Measurements from ENCODE around the gene SUCO.

DNA sequence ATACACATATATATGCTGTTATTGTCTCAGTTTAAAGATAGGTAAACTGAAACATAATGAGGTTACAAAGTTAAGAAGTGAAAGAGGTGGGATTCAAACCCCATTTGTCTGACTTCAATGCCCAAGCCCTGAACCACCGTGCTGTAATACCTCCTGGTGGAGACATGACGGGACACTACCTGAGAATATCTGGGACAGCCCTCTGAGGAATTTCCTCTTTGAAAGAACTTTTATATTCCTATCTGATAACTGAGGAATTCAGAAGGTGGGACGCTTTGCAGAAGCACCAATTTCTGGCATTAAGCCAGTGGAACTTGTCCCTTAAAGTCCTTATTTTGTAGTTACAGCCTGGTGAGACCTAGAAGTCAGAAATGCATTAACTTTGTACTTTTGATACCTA, 93.9 kb downstream of the SUCO start:
- no peak for TF ChIP-seq CTCF (IDR thresholded peaks at IDR 0.05)
- TF ChIP-seq POLR2AphosphoS5 (IDR thresholded peaks at IDR 0.05) = no peak
- TF ChIP-seq EP300 (IDR thresholded peaks at IDR 0.05) = no peak
- TF ChIP-seq POLR2A (IDR thresholded peaks at IDR 0.05) = no peak

Measured in gastroesophageal sphincter (tissue), 3 donors.